Lower leg skin (tissue), 4 donors: Measurements from ENCODE around the gene STX5. TPM values are rescaled to one million over a fixed set of nuclear protein-coding genes. Genes with fewer than 3 reads are reported as not detected.
A peak's percentile ranks its signal among the peaks of the same experiment; 100 is the strongest.
"Not testable (repeated sequence)": the region's sequence is repeated elsewhere in the genome, so short reads cannot be mapped to it uniquely, and the experiment has no call there.

Experiments used
- DNase-seq, 2 donors: peaks; one replicate each; pipeline ENCODE4 v3.0.0-alpha.2; 2019; ENCODE audit warnings: low spot score in 2 of 2
- H3K4me3 ChIP-seq: fragments of 200-600 bp; sonication (generic); 2 replicates; pipeline ENCODE4 v1.5.1; 2017; ENCODE audit warnings: mild to moderate bottlenecking, low read depth; ENCODE audit not compliant: poor library complexity, severe bottlenecking
- CTCF ChIP-seq, 3 donors: fragments of 450-650 bp; IDR thresholded peaks; one replicate each; pipeline ENCODE4 v1.5.1; 2016; ENCODE audit warnings: antibody characterized with exemption in 3 of 3, mild to moderate bottlenecking in 3 of 3, moderate library complexity in 2 of 3
- POLR2A ChIP-seq, 2 donors: fragments of 450-650 bp; IDR thresholded peaks; one replicate each; pipeline ENCODE4 v1.6.1; 2016 to 2017; ENCODE audit warnings: antibody characterized with exemption in 2 of 2, mild to moderate bottlenecking in 1 of 2, moderate library complexity in 1 of 2
- WGBS, 2 donors: methylation state at CpG; one replicate each; pipeline ENCODE4 v1.1.5; 2018; 5-methylcytosine and 5-hydroxymethylcytosine counted together
- intact Hi-C: fragments of 100-400 bp; cut with DNase I; formaldehyde crosslinking; loops from one replicate; pipeline ENCODE4 v1.15.0; 2023; ENCODE audit warnings: low total_unique reads
- total RNA-seq, 4 donors: library from RNA; depleted of rRNA; stranded (reverse); fragments of >200 nt; gene quantifications; one replicate each; pipeline ENCODE4 v1.1.0, GENCODE V29; 2016

The STX5 gene
- total RNA-seq, 4 donors from 2014 or later, result 30.0 to 47.4 (median 38.4) TPM

GRCh38 chr11:62832336-62833234 lies 734 bp upstream of the STX5 start, which contains the start of gene TEX54:
Gene TEX54, minus strand, starts transcription at chr11:62832841.
- DNase-seq, result peak; percentile 34 to 92
- intact Hi-C loops, result no loop called here
- 6 to 7% methylated on average over 40 of the region's 40 CpGs for WGBS, 2 donors
- H3K4me3 ChIP-seq, result peak within 1 kb of the TSS; percentile 88
- TF ChIP-seq POLR2A (IDR thresholded peaks at IDR 0.05) (no peak), CTCF (IDR thresholded peaks at IDR 0.05) (no peak)

GRCh38 chr11:62830904-62831519 lies 839 bp downstream of the STX5 start:
- intact Hi-C loops, result no loop called here
- H3K4me3 ChIP-seq, result peak overlapping the region; percentile 88
- 0% methylated on average over 33 of the region's 33 CpGs for WGBS, 2 donors
- TF ChIP-seq CTCF (IDR thresholded peaks at IDR 0.05) (no peak), POLR2A (IDR thresholded peaks at IDR 0.05) (no peak)
- no peak for DNase-seq

GRCh38 chr11:62828130-62828529 lies 3.7 kb downstream of the STX5 start:
- H3K4me3 ChIP-seq, DNase-seq, intact Hi-C loops: not testable (repeated sequence)
- 92 to 97% methylated on average over 8 of the region's 8 CpGs for WGBS, 2 donors

GRCh38 chr11:62823677-62824076 lies 8.2 kb downstream of the STX5 start:
- DNase-seq, result no peak
- intact Hi-C loops, result no loop called here
- WGBS, 2 donors, result 90 to 100% methylated on average over 3 of the region's 3 CpGs

GRCh38 chr11:62817129-62817528 lies 14.7 kb downstream of the STX5 start:
- intact Hi-C loops, result no loop called here
- no peak for DNase-seq
- TF ChIP-seq CTCF (IDR thresholded peaks at IDR 0.05) (no peak), POLR2A (IDR thresholded peaks at IDR 0.05) (no peak)
- H3K4me3 ChIP-seq, result no peak overlapping the region
- 84 to 90% methylated on average over 4 of the region's 4 CpGs for WGBS, 2 donors

More at GRCh38 chr11:62823677-62824076, 8.2 kb downstream of the STX5 start:
- TF ChIP-seq CTCF (IDR thresholded peaks at IDR 0.05) (no peak), POLR2A (IDR thresholded peaks at IDR 0.05) (no peak)
- no peak overlapping the region for H3K4me3 ChIP-seq

- no peak for DNase-seq
- H3K4me3 ChIP-seq, result no peak overlapping the region
- WGBS, 2 donors, result 75 to 84% methylated on average over 8 of the region's 8 CpGs
- no peak for TF ChIP-seq CTCF (IDR thresholded peaks at IDR 0.05)
- no peak for TF ChIP-seq POLR2A (IDR thresholded peaks at IDR 0.05)
- intact Hi-C loops, result no loop called here
These were observed 15.3 kb downstream of the STX5 start for GRCh38 chr11:62816557-62816956.
